Body of pancreas (tissue), 4 donors: ENCODE measurements around the gene DNAL1.

Experiments
- CTCF ChIP-seq, 7 experiments: fragments of 450-650 bp in 4 of 7; fragments of 200-600 bp in 3 of 7; sonication (generic) in 3 of 7; IDR thresholded peaks; one replicate each; pipeline ENCODE4 v1.5.1; 2016 to 2019; ENCODE audit warnings: antibody characterized with exemption in 7 of 7
- POLR2A ChIP-seq, 3 donors: fragments of 450-650 bp; IDR thresholded peaks; one replicate each; pipeline ENCODE4 v1.6.1; 2016; ENCODE audit warnings: antibody characterized with exemption in 3 of 3, mild to moderate bottlenecking in 2 of 3

- no peak for TF ChIP-seq CTCF (IDR thresholded peaks at IDR 0.05)
- no peak for TF ChIP-seq POLR2A (IDR thresholded peaks at IDR 0.05)
Measured at GRCh38 chr14:73741876-73742519, 97.2 kb downstream of the DNAL1 start.
